MCF 10A (cell line): ENCODE measurements around the gene TEPSIN. TPM values are rescaled to one million over a fixed set of nuclear protein-coding genes. Genes with fewer than 3 reads are reported as not detected.

Experiments used
- BruUV-seq: library from RNA; stranded (reverse); fragments of 400-500 nt; replicated peaks from 2 replicates; lab custom pipeline; 2021; lab: Mats Ljungman, UMichigan
- CTCF ChIA-PET: fragments of 300-600 bp; sonication (Branson Sonifier 250); formaldehyde crosslinking; extraction: SDS; loops from one replicate; lab custom pipeline; 2021; ENCODE audit warnings: antibody characterized with exemption, inconsistent platforms; lab: Yijun Ruan, JAX
- POLR2A ChIA-PET: fragments of 300-600, 350-650 bp; sonication (Branson Sonifier 250); formaldehyde crosslinking; extraction: SDS; loops from one replicate; lab custom pipeline; 2020; ENCODE audit warnings: antibody characterized with exemption, inconsistent platforms; lab: Yijun Ruan, JAX
- DNase-seq: peaks from one replicate; pipeline ENCODE4 v3.0.0-alpha.2; 2018; ENCODE audit not compliant: unreplicated experiment
- H3K27ac Mint-ChIP-seq: one replicate; pipeline ENCODE4 v1.8.0; 2022; ENCODE audit warnings: mild to moderate bottlenecking, low read depth, mixed read lengths; ENCODE audit not compliant: unreplicated experiment
- H3K27me3 Mint-ChIP-seq: one replicate; pipeline ENCODE4 v1.8.0; 2022; ENCODE audit warnings: mixed read lengths; ENCODE audit not compliant: insufficient read depth, unreplicated experiment
- H3K36me3 Mint-ChIP-seq: one replicate; pipeline ENCODE4 v1.8.0; 2022; ENCODE audit warnings: mild to moderate bottlenecking, moderate library complexity, mixed read lengths; ENCODE audit not compliant: insufficient read depth, unreplicated experiment
- H3K4me1 Mint-ChIP-seq: one replicate; pipeline ENCODE4 v1.8.0; 2022; ENCODE audit warnings: mixed read lengths; ENCODE audit not compliant: insufficient read depth, unreplicated experiment
- H3K4me3 Mint-ChIP-seq: one replicate; pipeline ENCODE4 v1.8.0; 2022; ENCODE audit warnings: mild to moderate bottlenecking, moderate library complexity, mixed read lengths; ENCODE audit not compliant: unreplicated experiment
- H3K9me3 Mint-ChIP-seq: one replicate; pipeline ENCODE4 v1.8.0; 2022; ENCODE audit warnings: mixed read lengths; ENCODE audit not compliant: unreplicated experiment
- CTCF ChIP-seq: fragments of 200-600 bp; IDR thresholded peaks from one replicate; pipeline ENCODE4 v1.8.0; 2022; ENCODE audit warnings: antibody characterized with exemption, mild to moderate bottlenecking; ENCODE audit not compliant: unreplicated experiment
- intact Hi-C: fragments of 100-400 bp; cut with micrococcal nuclease; formaldehyde crosslinking; loops from 2 replicates; pipeline ENCODE4 v1.14.1; 2022
- total RNA-seq: library from RNA; stranded (reverse); gene quantifications from 2 replicates; pipeline ENCODE4 v1.2.3, GENCODE V29; 2022

The TEPSIN gene
- total RNA-seq, 1 experiment from 2014 or later: 27.4 TPM

DNA sequence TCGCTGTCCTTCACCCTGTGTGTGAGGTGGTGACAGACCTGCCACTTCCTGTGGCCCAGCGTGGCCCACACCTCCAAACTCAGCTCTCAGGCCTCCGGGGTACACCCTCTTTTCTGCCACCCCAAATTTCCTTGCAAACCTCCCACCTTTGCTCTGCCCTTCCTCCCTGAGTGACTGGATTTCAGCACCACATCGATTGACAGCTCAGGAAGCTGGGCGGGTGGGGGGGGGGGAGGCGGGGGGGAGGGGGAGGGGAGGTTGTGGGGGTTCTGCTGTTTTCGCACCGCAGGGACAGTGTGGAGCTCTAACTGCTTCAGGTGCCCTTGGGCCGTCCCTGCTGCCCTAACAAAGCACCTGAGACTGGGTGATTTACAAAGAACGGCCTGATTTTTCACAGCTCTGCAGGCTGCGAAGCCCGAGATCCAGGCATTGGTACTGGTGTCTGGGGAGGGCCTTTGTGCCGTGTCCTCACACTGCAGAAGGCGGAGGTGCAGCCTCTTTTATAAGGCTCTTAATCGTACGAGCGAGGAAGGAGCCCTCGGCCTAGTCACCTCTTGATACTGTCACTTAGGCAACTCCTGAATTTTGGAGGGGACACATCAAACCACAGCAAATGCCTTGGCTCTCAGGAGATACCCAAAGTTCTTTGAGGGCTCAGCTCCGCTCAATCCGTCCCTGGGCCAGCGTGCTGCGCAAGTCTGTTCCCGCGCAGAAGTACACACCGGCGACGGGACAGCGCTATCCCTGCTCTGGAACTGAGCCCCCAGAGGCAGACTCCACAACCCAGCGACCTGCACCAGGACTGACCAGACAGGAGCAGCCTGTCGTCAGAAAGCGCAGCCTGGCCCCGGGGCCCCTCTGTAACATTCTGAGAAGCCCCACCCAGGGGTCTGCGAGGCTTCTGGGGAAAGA, 3.8 kb upstream of the TEPSIN start:
- no peaks in the 10 kb centered on the region for H3K27me3 Mint-ChIP-seq
- ChIA-PET CTCF (interaction anchor here (0.5 to 1.5 kb wide), 5 partner anchors 99 to 1472 kb away, joined by 3 to 4 read pairs (median 3); no protein-coding TSS in a partner anchor), POLR2A (interaction anchor here (0.6 to 1.2 kb wide), 4 partner anchors 8 to 1474 kb away, joined by 3 to 4 read pairs (median 3); partner anchors contain the start of gene FN3KRP)
- H3K36me3 Mint-ChIP-seq: peaks cover 53% of the 10 kb centered on the region
- intact Hi-C loops: no loop called here
- H3K27ac Mint-ChIP-seq: no peak overlapping the region
- no peak for TF ChIP-seq CTCF
- H3K4me3 Mint-ChIP-seq: peak overlapping the region; percentile 33
- no peak for DNase-seq
- peaks cover 13% of the 10 kb centered on the region for H3K4me1 Mint-ChIP-seq
- H3K9me3 Mint-ChIP-seq: no peaks in the 10 kb centered on the region
- BruUV-seq: no TSS peak

- Mint-ChIP-seq H3K36me3 (peaks cover 45% of the 10 kb centered on the region), H3K27me3 (no peaks in the 10 kb centered on the region), H3K4me3 (peak overlapping the region; percentile 33), H3K4me1 (peaks cover 18% of the 10 kb centered on the region), H3K27ac (no peak overlapping the region), H3K9me3 (no peaks in the 10 kb centered on the region)
- ChIA-PET POLR2A (interaction anchor here (0.7 to 1.2 kb wide), 3 partner anchors 9 to 1475 kb away, joined by 3 to 4 read pairs (median 3); partner anchors contain the start of gene FN3KRP), CTCF (interaction anchor here (0.5 to 1.5 kb wide), 5 partner anchors 99 to 1471 kb away, joined by 3 to 4 read pairs (median 3); no protein-coding TSS in a partner anchor)
- peak; percentile 76 for TF ChIP-seq CTCF
- DNase-seq: peak; percentile 50
- intact Hi-C loops: loop anchor here (2.0 kb wide), 1 partner anchor 99 kb away; no protein-coding TSS in a partner anchor
- BruUV-seq: no TSS peak
Observed at GRCh38 chr17:81241648-81242420, 3.0 kb upstream of the TEPSIN start.

GRCh38 chr17:81241203-81241602, 2.3 kb upstream of the TEPSIN start:
- CTCF ChIA-PET: interaction anchor here (0.6 to 1.5 kb wide), 3 partner anchors 22 to 260 kb away, joined by 3 to 4 read pairs (median 4); no protein-coding TSS in a partner anchor
- no peaks in the 10 kb centered on the region for H3K27me3 Mint-ChIP-seq
- H3K4me1 Mint-ChIP-seq: peaks cover 18% of the 10 kb centered on the region
- intact Hi-C loops: loop anchor here (2.0 kb wide), 1 partner anchor 98 kb away; no protein-coding TSS in a partner anchor
- no peak for DNase-seq
- POLR2A ChIA-PET: interaction anchor here (1.2 to 1.3 kb wide), 2 partner anchors 18 to 89 kb away, joined by 3 to 4 read pairs; partner anchors contain the start of gene CEP131
- TF ChIP-seq CTCF: no peak
- H3K36me3 Mint-ChIP-seq: peaks cover 44% of the 10 kb centered on the region
- H3K4me3 Mint-ChIP-seq: peak overlapping the region; percentile 84
- H3K9me3 Mint-ChIP-seq: no peaks in the 10 kb centered on the region
- no peak overlapping the region for H3K27ac Mint-ChIP-seq
- no TSS peak for BruUV-seq
